ENCODE data around the gene APLF.

APLF gene

GRCh38 chr2:68429311-68429826 is 38.0 kb upstream of the APLF start:
- in situ Hi-C loops (cut with MboI; ENCODE audit: low pct_unique_long_range_greater_than_20kb, low sequenced_read_pairs, unreplicated experiment), result no loop called here
- no peak for DNase-seq (ENCODE audit: low spot score)
- TF ChIP-seq CTCF (IDR thresholded peaks at IDR 0.05; ENCODE audit: extremely low read depth, insufficient read depth, missing control alignments), result no peak

GRCh38 chr2:68431316-68431972 is 35.9 kb upstream of the APLF start:
- no peak for DNase-seq (ENCODE audit: low spot score)
- in situ Hi-C loops (cut with MboI; ENCODE audit: low pct_unique_long_range_greater_than_20kb, low sequenced_read_pairs, unreplicated experiment), result no loop called here
- TF ChIP-seq CTCF (IDR thresholded peaks at IDR 0.05; ENCODE audit: extremely low read depth, insufficient read depth, missing control alignments), result no peak

- in situ Hi-C loops (cut with MboI; ENCODE audit: low pct_unique_long_range_greater_than_20kb, low sequenced_read_pairs, unreplicated experiment), result no loop called here
- no peak for TF ChIP-seq CTCF (IDR thresholded peaks at IDR 0.05; ENCODE audit: extremely low read depth, insufficient read depth, missing control alignments)
- DNase-seq (ENCODE audit: low spot score), result no peak
These were observed 34.4 kb upstream of the APLF start for GRCh38 chr2:68432696-68433658.

- no peak for TF ChIP-seq CTCF (IDR thresholded peaks at IDR 0.05; ENCODE audit: extremely low read depth, insufficient read depth, missing control alignments)
- in situ Hi-C loops (cut with MboI; ENCODE audit: low pct_unique_long_range_greater_than_20kb, low sequenced_read_pairs, unreplicated experiment), result no loop called here
- no peak for DNase-seq (ENCODE audit: low spot score)
These were observed 32.4 kb upstream of the APLF start for GRCh38 chr2:68434981-68435380.

GRCh38 chr2:68435615-68436014 is 31.8 kb upstream of the APLF start:
- TF ChIP-seq CTCF (IDR thresholded peaks at IDR 0.05; ENCODE audit: extremely low read depth, insufficient read depth, missing control alignments), result no peak
- no peak for DNase-seq (ENCODE audit: low spot score)
- in situ Hi-C loops (cut with MboI; ENCODE audit: low pct_unique_long_range_greater_than_20kb, low sequenced_read_pairs, unreplicated experiment), result no loop called here

GRCh38 chr2:68436270-68436669 is 31.1 kb upstream of the APLF start:
- TF ChIP-seq CTCF (IDR thresholded peaks at IDR 0.05; ENCODE audit: extremely low read depth, insufficient read depth, missing control alignments), result no peak
- in situ Hi-C loops (cut with MboI; ENCODE audit: low pct_unique_long_range_greater_than_20kb, low sequenced_read_pairs, unreplicated experiment), result no loop called here
- no peak for DNase-seq (ENCODE audit: low spot score)

Data from GM13977 (cell line).